Measurements from ENCODE around the gene CLDN9. TPM values are rescaled to one million over a fixed set of nuclear protein-coding genes. Genes with fewer than 3 reads are reported as not detected.
A peak's percentile ranks its signal among the peaks of the same experiment; 100 is the strongest.

CLDN9 gene
- total RNA-seq, 1 donor from 2014 or later: not detected

DNA sequence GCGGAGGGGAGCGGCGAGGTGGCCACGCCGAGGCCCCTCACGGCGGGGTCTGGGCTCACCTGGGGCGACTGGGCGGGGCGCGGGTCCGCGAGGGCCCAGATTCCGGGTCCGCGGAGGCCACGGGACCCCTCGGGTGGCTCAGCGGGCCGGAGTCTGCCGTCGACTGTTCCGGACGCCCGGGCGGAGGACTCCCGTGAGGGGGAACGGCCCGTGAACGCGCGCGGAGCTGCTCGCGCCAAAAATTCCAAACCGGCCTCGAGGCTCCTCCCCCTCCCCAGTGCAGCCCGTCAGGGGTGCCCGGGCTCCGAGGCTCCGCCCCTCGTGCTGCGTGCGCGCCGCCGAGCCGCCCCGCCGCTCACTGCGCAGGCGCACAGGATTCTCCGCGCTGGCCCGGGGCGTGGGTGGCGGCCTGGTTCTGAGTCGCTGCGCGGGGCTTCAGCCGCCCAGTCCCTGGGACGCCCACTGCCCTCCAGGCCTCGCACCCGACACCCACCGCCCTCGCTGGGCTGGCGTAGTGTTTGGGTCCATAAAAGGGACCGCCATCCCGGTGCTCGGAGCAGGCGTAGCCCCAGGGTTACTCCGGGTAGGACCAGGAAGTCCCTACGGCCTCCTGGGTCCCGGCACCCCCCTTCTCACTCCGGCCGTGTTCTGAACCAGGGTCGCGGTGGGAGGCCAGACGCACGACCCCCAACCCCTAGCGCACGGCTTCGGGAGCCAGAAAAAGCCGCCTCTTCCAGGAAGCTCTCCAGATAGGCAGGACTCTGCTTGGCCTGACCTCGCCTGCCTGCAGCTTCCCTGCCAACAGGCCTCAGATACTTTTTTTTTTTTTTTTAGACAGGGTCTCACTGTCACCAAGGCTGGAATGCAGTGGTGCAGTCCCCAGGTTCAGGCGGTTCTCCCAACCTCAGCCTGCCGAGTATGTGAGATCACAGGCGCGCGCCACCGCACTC lies 32.2 kb upstream of the CLDN9 start, which contains the start of gene PKMYT1:
Gene PKMYT1 (minus strand): TSS at position 220 of the 950 bp plus-strand sequence. CDS start 789 bp downstream, outside the sequence.
- peak within 1 kb of the TSS; percentile 75 for H3K4me3 Mint-ChIP-seq (ENCODE audit: unreplicated experiment)
- peak; percentile 98 for DNase-seq (ENCODE audit: extremely low spot score, unreplicated experiment)
- H3K9me3 Mint-ChIP-seq (ENCODE audit: unreplicated experiment): no peaks in the 10 kb centered on the region
- no peaks in the 10 kb centered on the region for H3K36me3 Mint-ChIP-seq (ENCODE audit: unreplicated experiment)
- H3K4me1 Mint-ChIP-seq (ENCODE audit: unreplicated experiment): peaks cover 15% of the 10 kb centered on the region
- no peaks in the 10 kb centered on the region for H3K27me3 Mint-ChIP-seq (ENCODE audit: unreplicated experiment)
- TF ChIP-seq, protein P1, sequence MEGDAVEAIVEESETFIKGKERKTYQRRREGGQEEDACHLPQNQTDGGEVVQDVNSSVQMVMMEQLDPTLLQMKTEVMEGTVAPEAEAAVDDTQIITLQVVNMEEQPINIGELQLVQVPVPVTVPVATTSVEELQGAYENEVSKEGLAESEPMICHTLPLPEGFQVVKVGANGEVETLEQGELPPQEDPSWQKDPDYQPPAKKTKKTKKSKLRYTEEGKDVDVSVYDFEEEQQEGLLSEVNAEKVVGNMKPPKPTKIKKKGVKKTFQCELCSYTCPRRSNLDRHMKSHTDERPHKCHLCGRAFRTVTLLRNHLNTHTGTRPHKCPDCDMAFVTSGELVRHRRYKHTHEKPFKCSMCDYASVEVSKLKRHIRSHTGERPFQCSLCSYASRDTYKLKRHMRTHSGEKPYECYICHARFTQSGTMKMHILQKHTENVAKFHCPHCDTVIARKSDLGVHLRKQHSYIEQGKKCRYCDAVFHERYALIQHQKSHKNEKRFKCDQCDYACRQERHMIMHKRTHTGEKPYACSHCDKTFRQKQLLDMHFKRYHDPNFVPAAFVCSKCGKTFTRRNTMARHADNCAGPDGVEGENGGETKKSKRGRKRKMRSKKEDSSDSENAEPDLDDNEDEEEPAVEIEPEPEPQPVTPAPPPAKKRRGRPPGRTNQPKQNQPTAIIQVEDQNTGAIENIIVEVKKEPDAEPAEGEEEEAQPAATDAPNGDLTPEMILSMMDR (IDR thresholded peaks at IDR 0.05): no peak
- peak within 1 kb of the TSS; percentile 77 for H3K27ac Mint-ChIP-seq (ENCODE audit: unreplicated experiment)

DNA sequence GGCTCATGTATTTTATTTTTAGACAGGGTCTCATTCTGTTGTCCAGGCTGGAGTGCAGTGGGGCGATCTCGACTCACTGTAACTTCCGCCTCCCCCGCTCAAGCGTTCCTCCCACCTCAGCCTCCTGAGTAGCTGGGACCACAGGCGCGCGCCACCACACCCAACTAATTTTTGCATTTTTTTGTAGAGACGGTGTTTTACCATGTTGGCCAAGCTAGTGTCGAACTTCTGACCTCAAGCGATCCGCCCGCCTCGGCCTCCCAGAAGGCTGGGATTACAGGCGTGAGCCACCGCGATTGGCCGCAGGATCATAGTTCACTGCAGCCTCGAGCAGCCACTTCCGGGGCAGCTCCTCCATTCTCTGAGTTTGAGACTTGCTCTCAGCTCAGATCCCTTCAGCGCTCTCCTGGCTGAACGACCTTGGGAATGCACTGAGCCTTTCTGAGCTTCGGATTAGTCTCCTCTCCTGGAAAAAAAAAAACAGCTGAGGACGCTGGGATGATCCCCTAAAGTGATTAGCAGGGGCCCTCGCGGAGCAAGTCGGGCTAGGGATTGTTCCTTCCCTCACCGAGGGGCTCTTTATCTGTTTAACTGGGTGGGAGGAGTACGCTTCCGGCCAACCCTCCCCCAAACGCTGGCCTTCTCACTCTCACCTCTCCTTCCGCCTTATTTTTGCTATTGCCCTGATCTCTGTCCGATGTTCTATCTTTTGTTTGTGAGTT lies 31.4 kb upstream of the CLDN9 start:
- H3K4me1 Mint-ChIP-seq (ENCODE audit: unreplicated experiment): peaks cover 16% of the 10 kb centered on the region
- TF ChIP-seq, protein P1 (IDR thresholded peaks at IDR 0.05): no peak
- peak overlapping the region; percentile 77 for H3K27ac Mint-ChIP-seq (ENCODE audit: unreplicated experiment)
- H3K27me3 Mint-ChIP-seq (ENCODE audit: unreplicated experiment): no peaks in the 10 kb centered on the region
- H3K4me3 Mint-ChIP-seq (ENCODE audit: unreplicated experiment): peak overlapping the region; percentile 74
- H3K9me3 Mint-ChIP-seq (ENCODE audit: unreplicated experiment): no peaks in the 10 kb centered on the region
- H3K36me3 Mint-ChIP-seq (ENCODE audit: unreplicated experiment): no peaks in the 10 kb centered on the region
- DNase-seq (ENCODE audit: extremely low spot score, unreplicated experiment): no peak

DNA sequence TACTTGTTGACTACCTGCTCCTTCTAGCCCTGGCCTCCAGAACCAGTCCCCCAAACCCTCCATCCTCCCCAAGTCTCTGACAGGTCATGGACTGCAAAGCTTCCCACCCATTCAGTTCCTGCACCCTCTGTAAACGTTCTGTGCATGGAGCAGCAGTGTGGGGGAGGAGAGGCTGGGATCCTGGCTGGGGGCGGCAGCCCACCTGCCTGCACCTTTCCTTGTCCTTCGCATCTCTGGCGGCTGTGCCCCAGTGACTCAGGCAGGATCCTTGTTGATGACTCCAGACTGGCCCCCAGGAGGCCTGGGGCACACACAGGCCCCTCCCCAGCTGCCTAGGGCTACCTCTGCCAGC lies 30.8 kb upstream of the CLDN9 start:
- H3K9me3 Mint-ChIP-seq (ENCODE audit: unreplicated experiment): no peaks in the 10 kb centered on the region
- TF ChIP-seq, protein P1 (IDR thresholded peaks at IDR 0.05): no peak
- H3K27ac Mint-ChIP-seq (ENCODE audit: unreplicated experiment): peak overlapping the region; percentile 77
- H3K36me3 Mint-ChIP-seq (ENCODE audit: unreplicated experiment): no peaks in the 10 kb centered on the region
- peaks cover 21% of the 10 kb centered on the region for H3K4me1 Mint-ChIP-seq (ENCODE audit: unreplicated experiment)
- no peaks in the 10 kb centered on the region for H3K27me3 Mint-ChIP-seq (ENCODE audit: unreplicated experiment)
- peak overlapping the region; percentile 64 for H3K4me3 Mint-ChIP-seq (ENCODE audit: unreplicated experiment)
- no peak for DNase-seq (ENCODE audit: extremely low spot score, unreplicated experiment)

DNA sequence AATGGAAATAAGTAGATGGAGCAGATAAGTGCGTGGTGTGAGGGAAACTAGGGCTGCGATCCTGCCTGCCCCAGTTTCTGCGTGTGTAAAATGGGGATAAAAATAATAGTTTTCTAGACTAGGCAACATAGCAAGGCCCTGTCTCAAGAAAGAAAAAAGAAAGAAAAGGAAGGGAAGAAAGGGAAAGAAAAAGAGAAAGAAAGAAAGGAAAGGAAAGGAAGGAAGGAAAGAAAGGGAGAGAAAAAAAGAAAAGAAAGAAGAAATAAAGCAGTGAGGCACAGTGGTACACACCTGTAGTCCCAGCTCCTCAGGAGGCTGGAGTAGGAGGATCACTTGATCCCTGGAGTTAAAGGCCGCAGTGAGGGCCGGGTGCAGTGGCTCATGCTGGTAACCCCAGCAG lies 30.3 kb upstream of the CLDN9 start:
- Mint-ChIP-seq H3K4me1 (ENCODE audit: unreplicated experiment) (peaks cover 21% of the 10 kb centered on the region), H3K9me3 (ENCODE audit: unreplicated experiment) (no peaks in the 10 kb centered on the region), H3K27me3 (ENCODE audit: unreplicated experiment) (no peaks in the 10 kb centered on the region), H3K27ac (ENCODE audit: unreplicated experiment) (no peak overlapping the region), H3K4me3 (ENCODE audit: unreplicated experiment) (no peak overlapping the region), H3K36me3 (ENCODE audit: unreplicated experiment) (no peaks in the 10 kb centered on the region)
- DNase-seq (ENCODE audit: extremely low spot score, unreplicated experiment): no peak
- TF ChIP-seq, protein P1 (IDR thresholded peaks at IDR 0.05): no peak

DNA sequence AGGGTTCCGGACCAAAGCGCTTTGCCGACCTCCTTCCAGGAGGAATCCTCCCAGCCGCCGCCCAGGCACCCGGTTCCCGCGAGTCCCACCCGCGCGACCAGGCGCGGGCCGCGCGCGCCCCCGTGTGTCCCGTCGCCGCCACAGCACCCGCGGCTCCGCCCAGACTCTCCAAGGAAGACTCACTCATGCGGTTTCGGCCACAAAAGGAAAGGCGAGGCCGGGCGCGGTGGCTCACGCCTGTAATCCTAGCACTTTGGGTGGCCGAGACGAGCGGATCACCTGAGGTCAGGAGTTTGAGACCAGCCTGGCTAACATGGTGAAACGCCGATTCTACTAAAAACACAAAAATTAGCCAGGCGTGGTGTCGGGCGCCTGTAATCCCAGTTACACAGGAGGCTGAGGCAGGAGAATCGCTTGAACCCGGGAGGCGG lies 29.0 kb upstream of the CLDN9 start:
- TF ChIP-seq, protein P1 (IDR thresholded peaks at IDR 0.05): peak; percentile 94
- Mint-ChIP-seq H3K9me3 (ENCODE audit: unreplicated experiment) (no peaks in the 10 kb centered on the region), H3K4me1 (ENCODE audit: unreplicated experiment) (peaks cover 30% of the 10 kb centered on the region), H3K4me3 (ENCODE audit: unreplicated experiment) (peak overlapping the region; percentile 57), H3K27me3 (ENCODE audit: unreplicated experiment) (no peaks in the 10 kb centered on the region), H3K27ac (ENCODE audit: unreplicated experiment) (no peak overlapping the region), H3K36me3 (ENCODE audit: unreplicated experiment) (no peaks in the 10 kb centered on the region)
- DNase-seq (ENCODE audit: extremely low spot score, unreplicated experiment): peak; percentile 95
